ENCODE measurements around the gene TENM4. TPM values are rescaled to one million over a fixed set of nuclear protein-coding genes. Genes with fewer than 3 reads are reported as not detected.

Gene TENM4
- total RNA-seq, 1 donor from 2014 or later, result 306 TPM

DNA sequence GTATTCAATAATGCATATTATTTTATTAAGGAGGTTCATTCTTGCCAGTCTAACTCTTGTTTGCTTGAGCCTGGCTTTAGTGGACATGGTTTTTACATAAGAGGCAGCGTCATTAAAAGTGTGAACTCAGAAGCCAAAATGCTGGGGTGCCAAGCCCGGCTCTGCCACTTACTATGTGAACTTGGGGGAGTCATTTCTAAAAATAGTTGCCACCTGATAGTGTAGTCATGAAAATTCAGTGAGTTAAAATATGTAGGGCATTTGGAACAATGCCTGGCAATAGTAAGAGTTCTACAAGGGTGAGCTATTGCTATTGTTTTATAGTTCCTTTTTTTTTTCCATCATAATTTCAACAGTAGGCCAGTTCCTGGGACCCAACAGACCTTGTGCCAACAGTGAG lies 49.9 kb downstream of the TENM4 start:
- peak; percentile 19 for DNase-seq (ENCODE audit: low read depth)

DNA sequence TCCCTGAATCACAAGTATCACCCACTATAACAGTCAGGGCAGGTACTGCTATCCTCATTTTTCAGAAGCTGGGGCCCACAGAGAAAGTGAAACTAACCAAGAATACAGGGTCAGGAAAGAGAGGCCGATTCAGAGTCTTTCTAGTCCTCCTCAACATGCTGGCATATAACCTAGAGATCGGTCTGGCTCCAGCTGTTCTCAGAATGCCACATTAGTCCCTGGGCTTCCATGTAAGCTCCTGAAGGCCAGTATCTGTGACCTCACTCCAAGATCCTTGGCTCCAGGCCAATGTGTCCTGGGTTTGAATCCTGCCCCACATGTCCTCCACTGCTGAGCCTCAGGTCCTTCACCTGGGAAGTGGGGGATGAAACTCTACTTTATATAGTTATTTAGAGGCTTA lies 50.4 kb downstream of the TENM4 start:
- DNase-seq (ENCODE audit: low read depth), result no peak

DNA sequence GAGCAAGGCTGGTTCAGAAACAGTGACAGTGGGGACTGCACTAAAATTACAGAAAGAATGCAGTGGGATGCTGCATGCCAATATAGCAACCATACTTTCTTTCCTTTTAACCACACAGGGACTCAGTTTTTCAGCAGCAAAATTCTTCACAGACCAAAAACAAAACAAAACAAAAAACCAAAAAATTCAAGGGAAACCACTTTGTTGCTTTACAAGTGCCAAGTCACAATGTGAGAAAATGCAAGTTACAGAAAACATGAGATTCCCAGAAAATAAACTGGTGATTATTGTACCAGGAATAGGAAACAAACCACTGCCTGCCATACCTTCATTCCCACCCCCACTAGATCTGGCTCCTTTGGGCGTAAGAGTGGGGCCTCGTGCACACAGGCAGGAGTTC lies 52.6 kb downstream of the TENM4 start:
- no peak for DNase-seq (ENCODE audit: low read depth)

DNA sequence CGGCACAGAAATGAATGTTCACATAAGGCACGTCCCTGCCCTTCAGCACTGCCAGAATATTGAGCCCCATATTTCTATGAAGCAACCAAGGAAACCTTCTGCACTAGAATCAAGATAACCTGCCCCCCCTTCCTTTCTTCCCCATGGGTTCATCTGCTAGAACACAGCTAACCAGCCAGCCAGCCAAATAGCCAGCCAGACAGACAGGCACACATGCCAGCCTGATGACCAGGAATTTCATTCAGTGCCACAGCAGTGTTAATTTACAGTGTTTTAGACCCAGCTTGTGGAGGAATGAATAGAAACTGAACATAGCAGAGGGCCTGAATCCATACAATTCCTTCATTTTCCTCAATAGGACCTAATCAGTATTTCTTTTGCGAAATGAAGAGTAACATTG lies 57.0 kb downstream of the TENM4 start:
- DNase-seq (ENCODE audit: low read depth), result no peak

DNA sequence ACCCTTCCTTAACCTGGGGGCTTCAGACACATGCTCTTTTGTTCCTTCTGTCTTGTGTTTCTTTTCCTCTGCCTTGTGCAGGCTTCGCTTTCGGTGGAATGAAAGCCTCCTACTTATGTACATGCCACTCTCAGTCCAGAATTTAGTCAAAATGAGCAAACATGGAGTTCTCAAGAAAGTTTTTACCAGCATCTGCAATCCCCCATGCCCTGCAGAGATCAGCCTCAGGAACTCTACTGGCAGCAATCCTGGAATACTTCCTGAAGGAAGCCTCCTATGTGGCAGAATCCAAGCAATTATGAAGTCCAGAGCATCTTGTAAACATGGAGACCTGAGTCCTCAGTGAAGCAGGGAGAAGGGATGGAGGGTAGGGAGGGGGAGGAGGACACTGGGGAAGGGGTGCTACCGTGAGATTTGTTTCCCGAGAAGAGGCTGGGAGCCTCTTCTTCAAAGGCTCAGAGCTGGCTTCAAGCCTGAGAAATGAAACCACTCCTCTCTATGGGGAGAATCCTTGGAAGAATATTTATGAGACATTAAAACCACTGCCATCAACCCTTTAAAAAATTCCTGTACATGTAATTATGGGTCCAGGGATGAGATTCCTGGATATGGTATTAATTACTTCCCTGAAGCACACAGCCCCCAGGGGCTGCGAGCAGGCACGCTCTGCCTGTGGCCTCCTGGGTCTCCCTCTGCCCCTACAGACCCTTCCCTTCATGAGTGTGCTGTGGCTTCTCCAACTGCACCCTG lies 58.4 kb downstream of the TENM4 start:
- no peak for DNase-seq (ENCODE audit: low read depth)

DNA sequence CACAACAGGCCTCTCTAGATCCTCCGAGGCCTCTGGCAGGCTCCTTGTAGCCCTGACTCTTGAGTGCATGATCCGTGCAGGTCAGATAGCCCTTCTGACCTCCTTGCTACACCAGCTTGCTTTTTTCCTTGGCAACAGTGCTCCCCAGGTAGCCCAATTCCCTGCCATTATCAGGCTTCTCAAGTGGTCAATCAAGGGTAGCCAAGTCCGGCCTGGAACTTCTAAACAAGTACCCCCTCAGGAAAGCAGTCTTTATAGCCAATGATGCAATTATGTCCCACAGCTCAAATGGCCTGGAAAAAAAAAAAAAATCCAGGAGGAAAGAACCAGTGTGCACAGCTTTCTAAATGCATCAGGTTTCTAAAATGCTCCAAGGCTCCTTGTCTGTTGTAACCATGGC lies 59.8 kb downstream of the TENM4 start:
- peak; percentile 73 for DNase-seq (ENCODE audit: low read depth)

DNA sequence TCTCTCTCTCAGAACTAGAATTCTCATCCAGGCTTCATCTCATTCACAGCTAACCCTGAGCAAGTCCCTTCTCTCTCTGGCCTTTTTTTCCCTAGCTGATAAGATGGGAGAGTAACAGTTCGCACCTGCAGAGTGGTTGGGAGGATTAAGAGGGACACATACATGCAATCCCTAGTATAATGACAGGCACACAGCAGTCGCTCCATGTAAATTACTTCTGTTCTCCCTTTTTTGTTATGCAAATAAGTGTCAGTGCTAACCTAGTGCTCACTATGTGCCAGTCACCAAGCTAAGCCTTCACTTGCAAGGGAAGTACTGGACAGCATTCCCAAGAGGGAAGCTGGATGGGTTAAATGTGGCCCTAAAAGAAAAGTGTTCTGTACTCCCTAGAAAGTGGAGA lies 63.4 kb downstream of the TENM4 start:
- no peak for DNase-seq (ENCODE audit: low read depth)

DNA sequence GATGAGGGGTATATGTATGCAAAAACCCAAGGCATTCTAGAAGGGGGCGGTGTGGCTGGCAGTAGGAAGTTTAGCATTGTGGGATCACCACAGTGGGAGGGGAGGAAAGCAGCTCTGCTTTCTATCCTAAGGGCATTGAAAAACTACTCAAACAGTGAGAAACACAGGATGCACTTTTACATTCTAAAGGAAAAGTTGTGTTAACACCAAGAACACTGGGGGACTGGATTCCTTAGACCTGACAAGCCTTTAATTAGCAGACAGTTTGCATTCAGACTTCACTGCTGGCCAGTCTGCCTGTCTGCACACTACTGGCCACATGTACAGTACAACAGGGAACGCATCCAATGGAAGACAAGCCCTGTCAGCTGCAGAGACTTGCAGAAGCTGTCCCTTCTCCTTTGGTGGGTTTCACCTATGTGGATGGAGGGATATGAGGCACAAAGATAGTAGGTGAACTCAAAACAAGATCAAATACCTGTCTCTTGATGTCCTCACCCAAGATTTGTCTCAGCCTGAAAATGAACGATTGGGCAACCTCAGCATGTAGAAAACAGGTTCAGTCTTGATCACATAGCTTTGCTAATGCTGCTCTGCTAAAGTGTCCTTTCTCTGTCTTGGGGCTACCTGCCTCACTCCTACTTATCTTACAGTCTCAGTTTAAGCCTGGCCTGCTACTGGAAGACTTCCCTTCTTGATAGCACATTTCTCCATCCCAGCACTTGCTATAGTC lies 64.8 kb downstream of the TENM4 start:
- DNase-seq (ENCODE audit: low read depth), result no peak

DNA sequence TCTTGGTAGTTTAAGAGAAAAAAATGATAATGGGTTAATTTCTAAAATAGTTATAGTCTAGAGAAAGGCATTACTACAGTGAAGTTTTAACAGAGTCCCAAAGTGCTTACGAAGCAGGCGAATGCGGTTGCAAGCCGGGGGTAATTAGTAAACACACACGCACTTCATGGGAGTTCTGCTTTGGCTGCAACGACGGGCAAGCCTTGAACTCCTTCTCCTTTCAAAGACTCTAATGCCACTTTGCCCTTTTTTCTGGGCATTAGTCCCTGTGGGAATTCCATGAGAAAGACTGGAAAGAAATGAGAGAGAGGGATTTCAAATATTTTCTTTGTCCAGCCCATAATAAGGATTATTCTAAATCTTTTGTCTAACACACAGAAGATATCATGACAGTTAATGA lies 66.1 kb downstream of the TENM4 start:
- DNase-seq (ENCODE audit: low read depth), result no peak

DNA sequence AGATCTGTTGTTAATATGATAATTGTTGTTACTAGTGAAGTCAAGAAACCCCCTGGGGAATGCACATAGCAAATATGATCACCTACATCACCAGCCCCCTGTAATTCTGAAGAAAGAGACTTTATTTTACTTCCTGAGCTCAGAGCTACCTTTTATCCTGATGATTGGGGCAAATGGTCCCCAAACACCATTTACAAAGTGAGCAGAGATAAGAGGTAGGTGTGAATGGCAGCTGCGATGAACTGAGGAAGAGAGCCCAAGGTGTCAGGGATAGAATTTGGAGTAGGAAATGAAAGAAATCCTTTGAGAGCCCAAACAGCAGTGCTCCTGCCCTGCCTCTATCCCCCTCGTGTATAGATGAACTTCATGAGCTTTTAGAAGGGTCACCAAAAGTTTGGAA lies 69.1 kb downstream of the TENM4 start:
- no peak for DNase-seq (ENCODE audit: low read depth)

DNA sequence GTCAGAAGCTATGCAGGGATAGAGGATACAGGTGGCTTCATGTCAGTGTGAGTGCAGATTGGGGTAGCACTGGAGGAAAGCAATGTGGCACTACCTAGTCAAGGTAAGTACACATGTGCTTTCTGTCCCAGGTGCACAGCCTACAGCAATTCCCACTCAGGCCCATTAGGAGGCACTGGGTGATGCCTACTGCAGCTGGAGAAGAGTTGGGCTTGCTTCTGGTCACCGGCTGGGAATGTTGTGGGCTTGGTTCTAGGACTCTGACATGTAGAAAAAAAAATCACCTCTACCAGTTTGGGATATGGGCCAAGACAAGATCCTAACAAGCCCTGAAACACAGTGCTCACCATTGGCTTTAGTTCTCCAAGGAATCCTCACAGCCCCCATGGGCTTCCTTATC lies 69.7 kb downstream of the TENM4 start:
- DNase-seq (ENCODE audit: low read depth), result peak; percentile 41

DNA sequence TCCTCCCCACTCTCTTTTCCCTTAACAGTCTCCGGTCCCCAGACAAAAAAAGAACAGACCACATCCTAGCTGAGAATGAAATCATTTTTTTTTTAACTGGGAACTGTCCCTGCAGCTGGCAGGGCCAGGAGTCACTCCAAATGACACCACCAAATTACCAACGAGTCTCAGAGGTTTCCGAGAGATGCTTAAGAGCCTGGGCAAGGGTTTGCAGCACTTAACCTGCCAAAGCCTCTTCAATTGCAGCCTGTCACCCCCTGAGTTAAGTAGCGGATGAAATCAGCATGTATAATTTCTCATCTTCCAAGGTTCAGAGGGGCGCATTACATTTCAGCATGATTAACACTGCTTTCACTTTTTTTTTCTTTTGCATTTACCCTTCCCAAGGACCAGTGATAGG lies 71.8 kb downstream of the TENM4 start:
- DNase-seq (ENCODE audit: low read depth), result no peak

DNA sequence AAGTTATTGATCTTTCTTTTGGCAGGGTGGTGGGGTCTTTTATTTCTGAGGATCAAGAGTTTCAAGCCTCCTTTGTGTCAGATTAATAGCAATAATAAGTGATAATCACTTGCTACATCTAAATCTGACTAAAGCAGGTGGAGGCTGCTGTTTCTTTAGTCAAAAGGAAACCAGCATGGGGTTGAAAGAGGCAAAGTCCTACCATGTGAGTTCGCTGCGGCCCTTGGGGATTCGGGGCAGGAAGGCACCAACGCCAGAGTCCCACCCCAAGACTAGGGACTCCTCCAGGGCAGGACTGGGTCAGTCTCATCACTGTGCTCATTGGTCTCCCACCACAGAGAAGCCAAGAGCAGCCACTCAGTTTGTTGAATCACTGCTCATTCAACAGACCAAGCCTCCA lies 73.0 kb downstream of the TENM4 start:
- DNase-seq (ENCODE audit: low read depth), result no peak

DNA sequence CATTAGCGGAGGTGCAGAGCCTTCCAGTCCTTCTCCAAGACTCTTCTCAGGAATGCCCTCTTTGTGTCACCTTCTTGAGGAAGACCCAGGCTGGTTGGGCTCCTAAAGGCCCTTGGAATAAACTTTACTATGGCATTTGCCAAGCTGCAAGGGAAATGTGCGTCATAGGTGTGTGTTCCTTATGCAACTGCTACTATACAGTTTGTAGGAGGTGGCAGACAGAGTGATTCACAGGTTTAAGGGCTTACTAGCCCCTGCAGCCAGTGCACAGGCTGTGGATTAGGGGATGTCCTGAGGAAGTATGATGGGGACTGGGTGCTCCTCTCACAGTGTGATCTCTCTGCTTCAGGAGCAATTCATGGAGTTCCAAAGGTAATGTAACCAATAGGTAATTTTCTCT lies 74.6 kb downstream of the TENM4 start:
- DNase-seq (ENCODE audit: low read depth), result no peak

DNA sequence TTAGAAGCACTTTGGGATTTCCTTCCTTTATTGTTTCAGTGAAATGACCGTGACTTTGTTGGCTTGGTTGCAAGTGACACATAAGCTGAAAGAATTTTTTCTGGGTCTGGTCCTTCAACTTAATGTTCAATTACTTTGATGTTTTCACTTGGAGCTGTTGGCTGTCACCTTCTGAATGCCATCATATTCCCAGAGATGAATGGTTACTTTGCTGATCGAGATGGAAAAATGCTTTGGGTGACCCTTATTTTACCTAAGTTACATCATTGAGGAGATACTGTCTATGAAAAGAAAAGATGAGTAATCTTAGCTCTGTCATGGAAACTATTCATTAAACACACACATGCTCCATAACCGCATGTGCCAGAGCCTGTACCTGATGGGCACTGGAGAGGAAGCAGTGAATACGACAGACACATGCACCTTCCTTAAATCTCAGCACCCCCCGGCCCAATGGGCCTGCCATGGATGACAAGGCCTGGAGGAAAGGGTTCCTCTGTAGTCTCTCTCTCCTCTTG lies 76.9 kb downstream of the TENM4 start:
- no peak for DNase-seq (ENCODE audit: low read depth)

DNA sequence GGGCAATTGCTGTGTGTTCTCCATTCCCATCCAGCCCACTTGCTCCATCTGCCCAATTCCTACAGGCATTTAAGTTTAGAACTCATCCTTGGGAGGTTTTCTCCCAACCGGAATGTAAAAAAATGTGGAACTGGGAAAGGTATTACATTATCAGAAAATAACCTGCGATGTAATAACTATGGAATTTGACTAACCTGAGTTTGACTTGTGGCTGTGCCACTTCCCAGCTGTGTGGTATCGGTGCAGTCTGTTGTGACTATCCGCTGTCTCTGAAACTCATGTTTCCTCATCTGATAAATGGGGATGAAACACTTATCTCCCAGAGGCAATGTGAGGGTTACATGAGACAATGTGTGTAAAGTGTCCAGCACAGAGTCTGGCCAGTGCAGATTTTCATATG lies 77.6 kb downstream of the TENM4 start:
- DNase-seq (ENCODE audit: low read depth), result peak; percentile 24

DNA sequence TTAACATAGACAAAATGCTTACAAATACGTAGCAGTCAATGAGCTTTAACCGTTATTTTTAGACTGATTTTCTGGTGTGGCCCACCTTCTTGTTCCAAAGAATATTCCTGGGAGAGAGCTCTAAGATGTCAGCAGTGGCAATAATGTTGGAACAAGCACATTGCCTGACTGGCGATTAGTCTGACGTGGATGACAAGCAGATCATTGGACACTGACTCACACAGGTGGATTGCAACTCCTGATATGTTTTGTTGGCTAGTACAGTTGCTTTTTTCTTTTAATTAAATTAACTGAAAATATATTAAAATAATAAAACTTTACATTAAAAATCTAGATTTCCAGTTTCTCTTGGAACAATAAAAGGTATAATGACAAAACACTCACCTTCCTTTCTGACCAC lies 78.0 kb downstream of the TENM4 start:
- peak; percentile 23 for DNase-seq (ENCODE audit: low read depth)

DNA sequence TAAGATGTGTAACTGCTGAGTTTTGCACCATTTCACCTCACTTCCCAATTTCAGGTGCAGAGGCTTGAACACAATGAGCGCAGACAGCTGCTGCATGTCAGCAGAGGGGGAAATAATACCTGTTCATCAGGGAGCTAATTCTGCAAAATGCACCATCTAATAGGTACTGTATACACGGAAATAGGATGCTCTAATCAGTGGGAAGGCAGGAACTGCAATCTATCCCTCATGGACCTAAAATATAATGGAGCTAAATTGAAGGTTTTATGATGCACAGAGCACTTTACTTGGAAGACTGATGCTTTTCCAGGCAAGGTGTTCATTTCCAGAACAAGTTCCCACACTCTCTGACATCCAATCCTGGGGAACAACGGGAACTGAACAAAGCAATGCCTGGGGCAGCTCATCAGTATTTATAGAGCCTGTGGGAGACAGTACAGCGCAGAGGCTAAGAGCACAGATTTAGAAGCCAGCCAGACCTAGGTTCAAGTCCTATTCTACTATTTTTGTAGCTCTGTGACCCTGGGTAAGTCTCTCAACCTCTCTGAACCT lies 78.5 kb downstream of the TENM4 start:
- DNase-seq (ENCODE audit: low read depth), result no peak

DNA sequence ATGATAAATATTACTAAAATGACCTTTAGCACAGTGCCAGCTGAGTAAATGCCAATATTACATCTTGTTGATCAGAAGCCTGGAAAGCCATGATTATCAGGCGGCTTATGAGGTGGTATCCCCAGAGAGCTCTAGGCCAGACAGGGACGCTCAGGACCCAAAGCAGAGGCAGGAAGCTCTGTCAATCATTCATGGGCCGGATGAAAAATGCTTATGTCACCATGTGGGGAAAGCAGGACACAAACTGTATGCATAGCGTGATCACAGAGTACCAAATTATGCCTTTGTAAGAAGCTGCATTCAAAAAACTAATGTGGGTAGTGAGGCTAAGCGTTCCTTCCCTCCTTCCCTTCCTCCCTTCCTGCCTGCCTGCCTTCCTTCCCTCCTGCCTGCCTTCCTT lies 82.6 kb downstream of the TENM4 start:
- no peak for DNase-seq (ENCODE audit: low read depth)

DNA sequence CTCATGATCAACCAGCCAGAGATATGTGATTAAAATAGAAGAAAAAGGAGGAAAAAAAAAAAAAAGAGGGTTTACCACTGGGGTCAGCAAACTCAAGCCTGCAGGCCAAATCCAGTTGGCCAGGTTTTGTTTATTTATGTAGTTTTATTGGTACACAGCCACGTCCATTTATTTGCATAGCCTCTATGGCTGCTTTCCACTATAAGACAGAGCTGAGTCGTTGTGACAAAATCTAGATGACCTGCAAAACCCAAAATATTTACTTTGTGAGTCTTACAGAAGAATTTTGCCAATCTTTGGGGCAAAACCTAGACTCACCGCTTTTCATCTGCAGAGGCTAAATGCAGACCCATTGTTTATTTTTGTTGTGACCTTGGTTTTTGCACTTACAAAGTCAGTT lies 87.1 kb downstream of the TENM4 start:
- DNase-seq (ENCODE audit: low read depth), result peak; percentile 18

DNA sequence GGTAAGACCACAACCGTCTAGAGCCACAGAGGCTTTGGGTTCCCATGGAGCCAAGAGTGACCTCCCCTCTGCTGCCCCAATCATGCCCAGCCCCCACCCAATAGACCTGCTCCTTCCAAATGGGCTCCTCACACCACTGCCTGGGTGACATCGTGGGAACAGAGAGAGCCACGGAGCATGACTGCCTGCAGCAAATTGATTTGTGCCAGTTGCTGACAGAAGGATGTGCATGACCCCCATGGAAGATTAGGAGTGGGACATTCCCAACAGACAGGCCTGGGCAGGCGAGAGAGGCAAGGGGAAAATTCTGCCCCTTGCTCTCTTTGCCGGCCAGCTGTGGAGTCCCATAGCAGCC lies 88.5 kb downstream of the TENM4 start:
- DNase-seq (ENCODE audit: low read depth), result peak; percentile 38

DNA sequence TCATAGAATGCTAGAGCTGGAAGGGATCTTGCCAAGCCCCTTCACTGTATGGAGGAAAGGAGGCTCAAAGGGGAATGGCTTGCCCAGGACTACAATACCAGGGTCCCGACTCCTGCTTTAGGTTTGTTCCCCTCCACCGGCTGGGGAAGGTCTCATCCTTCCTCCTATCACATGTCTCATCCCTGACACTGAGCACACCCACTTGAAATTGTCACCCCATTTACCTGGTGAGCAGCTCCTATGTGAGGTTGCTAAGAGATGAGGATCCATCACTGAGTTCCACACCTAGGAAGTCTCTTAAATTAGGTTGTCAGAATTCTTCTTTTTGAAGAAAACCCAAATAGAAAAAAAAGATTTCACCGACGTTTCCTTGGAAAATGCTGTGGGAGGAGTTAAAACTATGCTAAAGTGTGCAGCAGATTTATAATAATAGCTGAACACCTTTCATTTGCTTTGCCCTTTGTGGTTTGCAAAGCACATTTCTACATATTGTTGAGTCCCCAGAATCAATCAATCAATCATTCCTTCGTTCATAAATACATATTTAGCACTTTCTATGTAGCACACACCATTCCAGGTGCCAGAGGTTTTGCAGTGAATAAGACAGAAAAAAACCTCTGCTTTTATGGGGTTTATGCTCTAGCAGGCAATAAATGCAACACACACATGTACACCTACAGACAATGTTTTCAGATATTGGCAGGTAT lies 91.7 kb downstream of the TENM4 start:
- no peak for DNase-seq (ENCODE audit: low read depth)

DNA sequence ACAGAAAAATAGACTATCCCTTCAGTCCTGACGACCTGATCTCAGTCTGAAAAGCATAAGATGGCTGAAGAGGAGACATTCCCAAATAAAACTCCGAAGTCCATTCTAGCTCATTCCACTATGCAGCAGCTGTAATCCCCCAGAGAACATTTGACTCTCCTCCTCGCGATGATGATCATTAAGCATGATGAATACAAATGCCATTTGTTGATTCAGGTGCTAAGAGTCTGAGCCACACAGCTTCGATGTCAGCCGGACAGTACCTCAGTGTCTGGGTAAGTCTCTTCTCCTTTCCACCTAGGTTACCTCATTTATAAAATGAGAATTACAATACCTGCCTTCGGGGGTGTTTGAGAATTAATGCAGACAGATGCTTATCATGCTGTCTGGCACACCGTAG lies 94.8 kb downstream of the TENM4 start:
- DNase-seq (ENCODE audit: low read depth), result no peak
